Endothelial cell of umbilical vein (primary cell): Measurements from ENCODE around the gene DIO3. TPM values are rescaled to one million over a fixed set of nuclear protein-coding genes. Genes with fewer than 3 reads are reported as not detected.

Source experiments
- BruUV-seq: library from RNA; stranded (reverse); fragments of 400-500 nt; replicated peaks from 2 replicates; lab custom pipeline; 2021; lab: Mats Ljungman, UMichigan
- CTCF ChIA-PET: fragments of 300-600, 350-600 bp; sonication (Branson Sonifier 250); formaldehyde crosslinking; loops from one replicate; lab custom pipeline; 2021; ENCODE audit warnings: antibody characterized with exemption, inconsistent platforms; lab: Charles Lee
- POLR2A ChIA-PET: fragments of 300-600, 350-600 bp; sonication (Branson Sonifier 250); formaldehyde crosslinking; loops from one replicate; lab custom pipeline; 2021; ENCODE audit warnings: antibody characterized with exemption, inconsistent platforms; lab: Charles Lee
- DNase-seq: peaks from one replicate; pipeline ENCODE4 v3.0.0-alpha.2; 2011; ENCODE audit warnings: low read depth, low spot score
- FAIRE-seq: peaks from 2 replicates; lab custom pipeline; 2011; peaks lifted over from hg19 to GRCh38; lab: Jason Lieb, UNC
- H2AFZ ChIP-seq: 2 replicates; pipeline ENCODE4 v1.6.0; 2012; ENCODE audit warnings: low read depth, low read length, control low read depth, inconsistent platforms
- H3K27ac ChIP-seq: 2 replicates; pipeline ENCODE4 v1.5.1; 2011; ENCODE audit warnings: low read depth, mild to moderate bottlenecking, control low read depth, low read length, moderate library complexity; ENCODE audit not compliant: insufficient read depth
- H3K27me3 ChIP-seq, 2 experiments: 2 replicates each; pipeline versions ENCODE4 v1.6.0 to v1.6.1; 2011; ENCODE audit warnings: low read length in 2 of 2, mixed read lengths in 1 of 2; ENCODE audit not compliant: control insufficient read depth in 2 of 2, insufficient read depth in 2 of 2
- H3K36me3 ChIP-seq, 2 experiments: 2 replicates in 1 of 2; 3 replicates in 1 of 2; pipeline ENCODE4 v1.5.1; 2011; ENCODE audit warnings: low read length in 2 of 2, mild to moderate bottlenecking in 1 of 2, moderate library complexity in 1 of 2; ENCODE audit not compliant: control insufficient read depth in 2 of 2, insufficient read depth in 2 of 2; ENCODE audit errors: extremely low read depth in 1 of 2
- H3K4me1 ChIP-seq: 3 replicates; pipeline ENCODE4 v1.5.1; 2011; ENCODE audit warnings: mild to moderate bottlenecking, low read length; ENCODE audit not compliant: control insufficient read depth, insufficient read depth; ENCODE audit errors: extremely low read depth
- H3K4me2 ChIP-seq: 2 replicates; pipeline ENCODE4 v1.6.1; 2011; ENCODE audit warnings: low read length, control low read depth, mixed read lengths; ENCODE audit not compliant: insufficient read depth
- H3K4me3 ChIP-seq, 3 experiments: fragments of 200-600 bp in 1 of 3; sonication (generic), shearing (Covaris generic) in 1 of 3; replicated peaks in 1 of 3; 2 replicates each; pipeline ENCODE4 v1.5.1; 2011 to 2016; ENCODE audit warnings: control low read depth in 3 of 3, low read length in 3 of 3, mild to moderate bottlenecking in 2 of 3, inconsistent platforms in 1 of 3, low read depth in 1 of 3, moderate library complexity in 1 of 3; ENCODE audit not compliant: insufficient read depth in 1 of 3
- H3K79me2 ChIP-seq: 2 replicates; pipeline ENCODE4 v1.6.0; 2012; ENCODE audit warnings: low read length, inconsistent platforms; ENCODE audit not compliant: control insufficient read depth, insufficient read depth
- H3K9ac ChIP-seq: replicated peaks from 2 replicates; pipeline ENCODE3; 2011; ENCODE audit warnings: low read length, control low read depth; ENCODE audit not compliant: insufficient read depth; ENCODE audit errors: extremely low read depth
- H3K9me1 ChIP-seq: replicated peaks from 3 replicates; pipeline ENCODE4 v1.6.0; 2011; ENCODE audit warnings: mild to moderate bottlenecking, low read length; ENCODE audit not compliant: control insufficient read depth, insufficient read depth; ENCODE audit errors: extremely low read depth
- H3K9me3 ChIP-seq: replicated peaks from 2 replicates; pipeline ENCODE4 v1.5.1; 2012; ENCODE audit warnings: low read length, inconsistent platforms; ENCODE audit not compliant: control insufficient read depth, insufficient read depth
- H4K20me1 ChIP-seq: replicated peaks from 2 replicates; pipeline ENCODE3; 2011; ENCODE audit warnings: mild to moderate bottlenecking, low read length; ENCODE audit not compliant: control insufficient read depth, insufficient read depth; ENCODE audit errors: extremely low read depth
- EZH2 ChIP-seq: IDR thresholded peaks from 2 replicates; pipeline ENCODE4 v1.6.1; 2012; ENCODE audit warnings: borderline replicate concordance, low read depth, mild to moderate bottlenecking, moderate library complexity, low read length, inconsistent platforms; ENCODE audit not compliant: severe bottlenecking
- FOS ChIP-seq: IDR thresholded peaks from 2 replicates; pipeline ENCODE4 v1.6.1; 2011; ENCODE audit warnings: mild to moderate bottlenecking, low read length, moderate library complexity, borderline replicate concordance; ENCODE audit not compliant: insufficient read depth
- GATA2 ChIP-seq: IDR thresholded peaks from 2 replicates; pipeline ENCODE4 v1.7.0; 2011; ENCODE audit warnings: low read depth, mild to moderate bottlenecking, moderate library complexity, mixed read lengths, low read length; ENCODE audit not compliant: insufficient read length, insufficient read depth
- JUN ChIP-seq: IDR thresholded peaks from 2 replicates; pipeline ENCODE4 v1.6.1; 2011; ENCODE audit warnings: borderline replicate concordance, low read depth; ENCODE audit not compliant: insufficient read length, insufficient read depth
- MYC ChIP-seq: IDR thresholded peaks from one replicate; pipeline ENCODE4 v1.6.1; 2011; ENCODE audit warnings: mild to moderate bottlenecking, low read depth, low read length
- POLR2A ChIP-seq: IDR thresholded peaks from 2 replicates; pipeline ENCODE4 v1.6.1; 2012; ENCODE audit warnings: low read depth, mild to moderate bottlenecking, control low read depth, low read length
- POLR2AphosphoS5 ChIP-seq: IDR thresholded peaks from 2 replicates; pipeline ENCODE4 v1.6.1; 2012; ENCODE audit warnings: low read depth, mild to moderate bottlenecking, control low read depth, low read length, moderate library complexity; ENCODE audit not compliant: insufficient read depth
- dilution Hi-C: fragments of 300-500 bp; cut with MboI; formaldehyde crosslinking; loops from one replicate; pipeline ENCODE4 v1.15.0; 2019; ENCODE audit warnings: low sequenced_read_pairs; ENCODE audit not compliant: extremely low pct_ligation_motif_present
- intact Hi-C: fragments of 100-400 bp; cut with micrococcal nuclease; formaldehyde crosslinking; loops from one replicate; pipeline ENCODE4 v1.10.0; 2022
- polyA plus RNA-seq, 4 experiments: library from polyadenylated mRNA; depleted of rRNA in 3 of 4; stranded (reverse) in 3 of 4; unstranded in 1 of 4; fragments of >200 nt; gene quantifications; 2 replicates each; pipeline versions ENCODE4 v1.2.1 to v1.2.3, GENCODE V29; 2011 to 2012; ENCODE audit warnings: missing spikeins in 1 of 4
- total RNA-seq: library from RNA; stranded (reverse); gene quantifications from 2 replicates; pipeline ENCODE4 v1.2.3, GENCODE V29; 2021
- TF ChIP-seq, protein P1 (sequence below), 2 donors: IDR thresholded peaks; 1 replicate in 1 of 2; 2 replicates in 1 of 2; pipeline ENCODE4 v1.5.1; 2011; ENCODE audit warnings: low read length in 2 of 2, mild to moderate bottlenecking in 2 of 2, moderate library complexity in 2 of 2, control low read depth in 1 of 2, inconsistent platforms in 1 of 2, low read depth in 1 of 2; ENCODE audit not compliant: insufficient read depth in 1 of 2; ENCODE audit errors: extremely low read depth in 1 of 2
- TF ChIP-seq, protein P2 (sequence below): IDR thresholded peaks from 2 replicates; pipeline ENCODE4 v1.6.1; 2011; ENCODE audit not compliant: insufficient read depth, insufficient read length

The DIO3 gene
- total and polyA plus RNA-seq, 2 donors (not counting 3 experiments of a cell fraction or from before 2014, with no cell fraction given), result not detected

DNA sequence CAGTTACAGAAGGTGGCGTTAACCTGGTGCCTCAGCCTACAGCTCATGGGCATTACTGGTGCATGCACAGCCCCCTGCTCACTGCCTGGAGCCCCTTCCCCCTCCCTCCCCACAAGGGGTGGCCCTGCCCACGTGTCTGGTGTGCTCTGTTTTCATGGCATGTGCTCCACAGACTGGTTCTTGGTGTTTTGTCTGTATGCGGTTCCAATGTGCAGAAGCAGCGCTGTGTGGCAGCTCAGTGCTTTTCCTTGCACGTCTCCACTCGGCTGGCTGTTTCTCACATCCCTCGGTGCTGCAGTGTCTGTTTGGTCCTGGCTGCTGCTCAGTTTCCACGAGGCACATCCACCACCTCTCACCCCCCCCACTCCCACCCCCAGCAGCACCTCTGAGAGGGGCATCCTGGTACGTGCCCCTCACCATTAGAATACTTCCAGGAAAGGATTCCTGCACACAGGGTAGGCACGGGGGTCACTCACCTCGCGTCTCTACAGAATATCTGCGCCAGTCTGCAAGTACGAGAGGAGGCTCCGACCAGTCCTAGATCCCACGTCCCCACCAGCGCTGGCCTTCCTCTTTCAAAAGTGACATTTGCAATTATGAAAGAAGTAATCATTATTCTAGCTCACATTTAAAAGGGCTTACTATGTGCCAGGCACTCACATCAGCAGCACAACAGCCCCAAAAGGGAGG lies 27.1 kb downstream of the DIO3 start:
- Histone ChIP-seq H3K9me1 (no peaks in the 10 kb centered on the region), H3K27ac (no peak overlapping the region), H3K79me2 (no peaks in the 10 kb centered on the region), H3K4me2 (no peak overlapping the region), H3K4me3 (no peak overlapping the region), H3K36me3 (no peaks in the 10 kb centered on the region), H3K4me1 (no peaks in the 10 kb centered on the region), H3K27me3 (no peaks in the 10 kb centered on the region), H2AFZ (no peak overlapping the region), H3K9me3 (no peaks in the 10 kb centered on the region), H3K9ac (no peak overlapping the region), H4K20me1 (no peaks in the 10 kb centered on the region)
- POLR2A ChIA-PET, result no interaction called here
- dilution Hi-C loops, result no loop called here
- FAIRE-seq (no peak), DNase-seq (no peak)
- BruUV-seq, result no TSS peak
- CTCF ChIA-PET, result interaction anchor here (1.0 kb wide), 1 partner anchor 9 kb away, joined by 3 read pairs; no protein-coding TSS in a partner anchor
- intact Hi-C loops, result no loop called here
- TF ChIP-seq POLR2A (no peak), FOS (no peak), GATA2 (no peak), JUN (no peak), EZH2 (no peak), MYC (no peak), POLR2AphosphoS5 (no peak)
- TF ChIP-seq, protein P1, sequence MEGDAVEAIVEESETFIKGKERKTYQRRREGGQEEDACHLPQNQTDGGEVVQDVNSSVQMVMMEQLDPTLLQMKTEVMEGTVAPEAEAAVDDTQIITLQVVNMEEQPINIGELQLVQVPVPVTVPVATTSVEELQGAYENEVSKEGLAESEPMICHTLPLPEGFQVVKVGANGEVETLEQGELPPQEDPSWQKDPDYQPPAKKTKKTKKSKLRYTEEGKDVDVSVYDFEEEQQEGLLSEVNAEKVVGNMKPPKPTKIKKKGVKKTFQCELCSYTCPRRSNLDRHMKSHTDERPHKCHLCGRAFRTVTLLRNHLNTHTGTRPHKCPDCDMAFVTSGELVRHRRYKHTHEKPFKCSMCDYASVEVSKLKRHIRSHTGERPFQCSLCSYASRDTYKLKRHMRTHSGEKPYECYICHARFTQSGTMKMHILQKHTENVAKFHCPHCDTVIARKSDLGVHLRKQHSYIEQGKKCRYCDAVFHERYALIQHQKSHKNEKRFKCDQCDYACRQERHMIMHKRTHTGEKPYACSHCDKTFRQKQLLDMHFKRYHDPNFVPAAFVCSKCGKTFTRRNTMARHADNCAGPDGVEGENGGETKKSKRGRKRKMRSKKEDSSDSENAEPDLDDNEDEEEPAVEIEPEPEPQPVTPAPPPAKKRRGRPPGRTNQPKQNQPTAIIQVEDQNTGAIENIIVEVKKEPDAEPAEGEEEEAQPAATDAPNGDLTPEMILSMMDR (IDR thresholded peaks at IDR 0.05; ENCODE audit: extremely low read depth in 1 of 2, insufficient read depth in 1 of 2, low read depth in 1 of 2, low read length in 2 of 2), result no peak
- TF ChIP-seq, protein P2, sequence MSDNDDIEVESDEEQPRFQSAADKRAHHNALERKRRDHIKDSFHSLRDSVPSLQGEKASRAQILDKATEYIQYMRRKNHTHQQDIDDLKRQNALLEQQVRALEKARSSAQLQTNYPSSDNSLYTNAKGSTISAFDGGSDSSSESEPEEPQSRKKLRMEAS, result no peak
